Spleen (tissue), 11 donors: ENCODE results near the gene BIRC6. TPM values are rescaled to one million over a fixed set of nuclear protein-coding genes. Genes with fewer than 3 reads are reported as not detected.

Experiments
- DNase-seq: peaks from one replicate; pipeline ENCODE4 v3.0.0-alpha.2; 2020
- H3K27ac ChIP-seq, 8 donors: fragments of 200-600 bp; sonication (generic) in 7 of 8; 1 replicate in 4 of 8; 2 replicates in 4 of 8; pipeline versions ENCODE4 v1.5.0 to v1.8.0; 2016 to 2021; ENCODE audit warnings: inconsistent platforms in 4 of 8, mild to moderate bottlenecking in 4 of 8, moderate library complexity in 1 of 8
- H3K27me3 ChIP-seq, 7 donors: fragments of 200-600 bp; sonication (generic) in 6 of 7; replicated peaks in 1 of 7; 1 replicate in 4 of 7; 2 replicates in 3 of 7; pipeline versions ENCODE4 v1.5.0 to v1.8.0; 2016 to 2021; ENCODE audit warnings: inconsistent platforms in 3 of 7, mild to moderate bottlenecking in 1 of 7
- H3K36me3 ChIP-seq, 6 donors: fragments of 200-600 bp; sonication (generic) in 5 of 6; 1 replicate in 4 of 6; 2 replicates in 2 of 6; pipeline versions ENCODE4 v1.5.0 to v1.8.0; 2016 to 2021; ENCODE audit warnings: inconsistent platforms in 2 of 6
- H3K4me1 ChIP-seq, 6 donors: fragments of 200-600 bp; sonication (generic) in 5 of 6; 1 replicate in 3 of 6; 2 replicates in 3 of 6; pipeline versions ENCODE4 v1.5.0 to v1.8.0; 2016 to 2021; ENCODE audit warnings: inconsistent platforms in 3 of 6
- H3K4me3 ChIP-seq, 8 donors: fragments of 200-600 bp; sonication (generic) in 7 of 8; 1 replicate in 4 of 8; 2 replicates in 4 of 8; pipeline versions ENCODE4 v1.5.0 to v1.8.0; 2016 to 2021; ENCODE audit warnings: inconsistent platforms in 4 of 8, mild to moderate bottlenecking in 4 of 8, moderate library complexity in 2 of 8
- H3K9me3 ChIP-seq, 8 donors: fragments of 200-600 bp; sonication (generic) in 7 of 8; 1 replicate in 4 of 8; 2 replicates in 4 of 8; pipeline versions ENCODE4 v1.5.0 to v1.8.0; 2016 to 2021; ENCODE audit warnings: inconsistent platforms in 4 of 8
- POLR2A ChIP-seq, 3 donors: fragments of 450-650 bp; IDR thresholded peaks; one replicate each; pipeline ENCODE4 v1.5.1; 2017; ENCODE audit warnings: antibody characterized with exemption in 3 of 3, mild to moderate bottlenecking in 1 of 3
- POLR2AphosphoS5 ChIP-seq, 3 donors: sonication (generic); formaldehyde crosslinking; IDR thresholded peaks; one replicate each; pipeline ENCODE4 v1.5.1; 2017; ENCODE audit warnings: antibody characterized with exemption in 3 of 3
- WGBS, 5 donors: extraction: QIAGEN DNeasy Blood & Tissue Kit in 3 of 5; methylation state at CpG; one replicate each; pipeline versions ENCODE4 v1.1.5 to v1.1.7; 2013 to 2018; 5-methylcytosine and 5-hydroxymethylcytosine counted together
- intact Hi-C: fragments of 100-400 bp; cut with DNase I; formaldehyde crosslinking; loops from one replicate; pipeline ENCODE4 v1.15.0; 2023; ENCODE audit warnings: low total_unique reads
- polyA plus RNA-seq, 3 donors: library from polyadenylated mRNA; stranded (reverse); fragments of 200-250 nt; gene quantifications; one replicate each; pipeline ENCODE4 v1.2.1, GENCODE V29; 2013
- total RNA-seq, 7 donors: library from RNA; depleted of rRNA in 3 of 7; stranded (reverse); fragments of >200 nt in 3 of 7; fragmentation: NEBNext Ultra II Directional in 4 of 7; extraction: Animal tissue kit (Norgen Biotek cat#: 25700) in 4 of 7; gene quantifications; one replicate each; pipeline versions ENCODE4 v1.1.0 to v1.2.1, GENCODE V29; 2016 to 2021
- TF ChIP-seq, protein P1 (sequence below), 11 experiments: fragments of 200-600 bp in 7 of 11; fragments of 450-650 bp in 4 of 11; sonication (generic) in 4 of 11; IDR thresholded peaks in 8 of 11; conservative IDR thresholded peaks in 3 of 11; 1 replicate in 7 of 11; 2 replicates in 4 of 11; pipeline versions ENCODE4 v1.4.0 to v1.8.0; 2016 to 2021; ENCODE audit warnings: antibody characterized with exemption in 11 of 11, inconsistent platforms in 4 of 11, mild to moderate bottlenecking in 1 of 11
- donor health status: healthy with polysubstance abuse.
- donor health status: DM: no; HTN: no; CAD: no; lungs with moderate emphysema.
- donor health status: DM: no; HTN: no; CAD: no.
- donor health status: Bipolar disorder and iron deficiency.
- donor health status: healthy.
- donor health status: DM: no; HTN: no; CAD: no.
- donor health status: DM: yes; HTN: yes; CAD: no.

Gene BIRC6
- total and polyA plus RNA-seq, 10 donors: 17.8 to 226 (median 155) TPM

DNA sequence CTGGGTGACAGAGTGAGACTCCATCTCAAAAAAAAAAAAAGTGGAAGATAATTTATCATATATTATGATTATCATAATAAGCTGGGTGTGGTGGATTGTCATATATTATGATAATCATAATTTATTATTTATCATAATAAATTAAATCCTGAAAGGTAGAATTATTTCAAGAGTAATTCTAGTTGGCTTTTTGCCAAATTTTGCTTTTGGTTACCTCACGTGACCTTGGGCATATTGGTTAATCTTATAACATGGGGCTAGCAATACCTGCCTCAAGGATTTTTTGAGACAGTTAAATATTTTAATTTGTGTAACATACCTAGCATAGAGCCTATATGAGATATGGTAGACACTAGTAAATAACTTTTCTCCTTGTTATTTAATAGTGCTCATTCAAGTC lies 159.7 kb downstream of the BIRC6 start:
- no peak overlapping the region for H3K4me3 ChIP-seq
- H3K4me1 ChIP-seq: no peaks in the 10 kb centered on the region
- TF ChIP-seq, protein P1, sequence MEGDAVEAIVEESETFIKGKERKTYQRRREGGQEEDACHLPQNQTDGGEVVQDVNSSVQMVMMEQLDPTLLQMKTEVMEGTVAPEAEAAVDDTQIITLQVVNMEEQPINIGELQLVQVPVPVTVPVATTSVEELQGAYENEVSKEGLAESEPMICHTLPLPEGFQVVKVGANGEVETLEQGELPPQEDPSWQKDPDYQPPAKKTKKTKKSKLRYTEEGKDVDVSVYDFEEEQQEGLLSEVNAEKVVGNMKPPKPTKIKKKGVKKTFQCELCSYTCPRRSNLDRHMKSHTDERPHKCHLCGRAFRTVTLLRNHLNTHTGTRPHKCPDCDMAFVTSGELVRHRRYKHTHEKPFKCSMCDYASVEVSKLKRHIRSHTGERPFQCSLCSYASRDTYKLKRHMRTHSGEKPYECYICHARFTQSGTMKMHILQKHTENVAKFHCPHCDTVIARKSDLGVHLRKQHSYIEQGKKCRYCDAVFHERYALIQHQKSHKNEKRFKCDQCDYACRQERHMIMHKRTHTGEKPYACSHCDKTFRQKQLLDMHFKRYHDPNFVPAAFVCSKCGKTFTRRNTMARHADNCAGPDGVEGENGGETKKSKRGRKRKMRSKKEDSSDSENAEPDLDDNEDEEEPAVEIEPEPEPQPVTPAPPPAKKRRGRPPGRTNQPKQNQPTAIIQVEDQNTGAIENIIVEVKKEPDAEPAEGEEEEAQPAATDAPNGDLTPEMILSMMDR (IDR thresholded peaks at IDR 0.05 in 8 of 11, conservative IDR thresholded peaks at IDR 0.05 in 3 of 11): no peak
- TF ChIP-seq POLR2A (IDR thresholded peaks at IDR 0.05) (no peak), POLR2AphosphoS5 (IDR thresholded peaks at IDR 0.05) (no peak)
- H3K27ac ChIP-seq: no peak overlapping the region
- intact Hi-C loops: no loop called here
- peaks cover 8 to 100% (median 76%) of the 10 kb centered on the region in 6 donors for H3K36me3 ChIP-seq
- WGBS, 5 donors: 70 to 84% (median 82%) methylated on average over 1 of the region's 1 CpG
- no peaks in the 10 kb centered on the region for H3K27me3 ChIP-seq
- H3K9me3 ChIP-seq: no peaks in the 10 kb centered on the region
- no peak for DNase-seq

DNA sequence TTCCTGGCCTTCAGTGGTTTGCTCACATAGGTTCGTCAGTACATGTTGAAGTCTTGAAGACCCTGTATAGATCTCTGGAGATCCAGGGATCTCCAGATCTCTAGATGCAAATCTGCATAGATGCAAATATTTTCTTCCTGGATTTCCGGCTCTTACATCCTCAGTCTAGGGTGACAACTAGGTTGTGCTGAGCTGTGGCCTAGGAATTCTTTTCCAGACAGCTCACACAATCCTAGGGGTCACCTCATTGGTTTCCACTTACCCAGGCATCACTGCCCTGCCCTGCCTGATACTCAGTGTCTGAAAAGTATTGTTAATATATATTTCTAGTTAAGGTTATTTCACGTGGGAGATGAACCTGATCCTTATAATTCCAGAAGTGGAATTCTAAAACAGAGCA lies 165.9 kb downstream of the BIRC6 start:
- H3K36me3 ChIP-seq: peaks cover 0 to 99% (median 66%) of the 10 kb centered on the region in 6 donors
- no peaks in the 10 kb centered on the region for H3K27me3 ChIP-seq
- H3K27ac ChIP-seq: no peak overlapping the region
- WGBS, 5 donors: 94 to 97% (median 95%) methylated on average over 3 of the region's 3 CpGs
- H3K4me1 ChIP-seq: no peaks in the 10 kb centered on the region
- TF ChIP-seq POLR2A (IDR thresholded peaks at IDR 0.05) (no peak), POLR2AphosphoS5 (IDR thresholded peaks at IDR 0.05) (no peak)
- TF ChIP-seq, protein P1 (IDR thresholded peaks at IDR 0.05 in 8 of 11, conservative IDR thresholded peaks at IDR 0.05 in 3 of 11): no peak
- no peaks in the 10 kb centered on the region for H3K9me3 ChIP-seq
- H3K4me3 ChIP-seq: no peak overlapping the region
- no peak for DNase-seq
- intact Hi-C loops: no loop called here

DNA sequence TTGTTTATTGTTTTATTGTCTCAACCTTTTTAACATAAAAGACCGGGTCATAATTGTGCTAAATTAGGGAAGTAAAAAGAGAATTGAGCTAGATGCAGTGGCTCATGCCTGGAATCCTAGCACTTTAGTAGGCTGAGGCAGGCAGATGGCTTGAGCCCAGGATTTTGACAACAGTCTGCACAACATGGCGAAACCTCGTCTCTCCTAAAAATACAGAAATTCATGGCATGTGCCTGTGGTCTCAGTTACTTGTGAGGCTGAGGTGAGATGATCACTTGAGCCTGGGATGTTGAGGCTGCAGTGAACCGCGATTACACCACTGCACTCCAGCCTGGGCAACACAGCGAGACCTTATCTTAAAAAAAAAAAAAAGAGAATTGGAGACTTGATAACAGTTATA lies 166.9 kb downstream of the BIRC6 start:
- no peaks in the 10 kb centered on the region for H3K9me3 ChIP-seq
- no peak for DNase-seq
- intact Hi-C loops: no loop called here
- WGBS, 5 donors: 77 to 94% (median 81%) methylated on average over 6 of the region's 6 CpGs
- H3K4me1 ChIP-seq: no peaks in the 10 kb centered on the region
- peaks cover 0 to 99% (median 64%) of the 10 kb centered on the region in 6 donors for H3K36me3 ChIP-seq
- no peak for TF ChIP-seq POLR2A (IDR thresholded peaks at IDR 0.05)
- TF ChIP-seq POLR2AphosphoS5 (IDR thresholded peaks at IDR 0.05): no peak
- TF ChIP-seq, protein P1 (IDR thresholded peaks at IDR 0.05 in 8 of 11, conservative IDR thresholded peaks at IDR 0.05 in 3 of 11): no peak
- no peak overlapping the region for H3K27ac ChIP-seq
- no peak overlapping the region for H3K4me3 ChIP-seq
- no peaks in the 10 kb centered on the region for H3K27me3 ChIP-seq

DNA sequence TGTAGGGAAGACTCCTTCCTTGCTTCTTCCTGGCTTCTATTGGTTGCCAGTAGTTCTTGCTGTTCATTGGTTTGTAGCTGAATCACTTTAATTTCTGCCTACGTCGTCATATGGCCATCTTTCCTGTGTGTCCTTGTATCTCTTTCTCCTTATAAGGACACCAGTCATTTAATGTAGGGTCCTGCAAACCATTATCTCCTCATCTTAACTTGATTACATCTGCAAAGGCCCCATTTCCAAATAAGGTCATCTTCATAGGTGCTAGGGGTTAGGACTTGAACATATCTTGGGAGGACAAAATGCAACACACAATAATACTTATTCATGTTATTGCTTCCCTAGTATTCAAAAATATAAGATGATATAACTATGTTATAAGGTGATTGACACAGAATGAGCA lies 175.5 kb downstream of the BIRC6 start:
- no peak overlapping the region for H3K4me3 ChIP-seq

More for the DNA sequence above, 175.5 kb downstream of the BIRC6 start:
- Histone ChIP-seq H3K9me3 (peaks cover 0 to 6% (median 0%) of the 10 kb centered on the region in 8 donors), H3K4me1 (peaks cover 0 to 6% (median 0%) of the 10 kb centered on the region in 6 donors), H3K36me3 (peaks cover 0 to 99% (median 35%) of the 10 kb centered on the region in 6 donors), H3K27ac (no peak overlapping the region), H3K27me3 (no peaks in the 10 kb centered on the region)
- intact Hi-C loops: no loop called here
- TF ChIP-seq POLR2AphosphoS5 (IDR thresholded peaks at IDR 0.05) (no peak), POLR2A (IDR thresholded peaks at IDR 0.05) (no peak)
- TF ChIP-seq, protein P1 (IDR thresholded peaks at IDR 0.05 in 8 of 11, conservative IDR thresholded peaks at IDR 0.05 in 3 of 11): no peak
- WGBS, 5 donors: 84 to 96% (median 90%) methylated on average over 2 of the region's 2 CpGs
- DNase-seq: no peak
